ENCODE results near the gene KRTAP1-5.

- TF ChIP-seq POLR2AphosphoS5 (IDR thresholded peaks at IDR 0.05) (no peak), POLR2A (IDR thresholded peaks at IDR 0.05) (no peak)
- TF ChIP-seq, protein P1, sequence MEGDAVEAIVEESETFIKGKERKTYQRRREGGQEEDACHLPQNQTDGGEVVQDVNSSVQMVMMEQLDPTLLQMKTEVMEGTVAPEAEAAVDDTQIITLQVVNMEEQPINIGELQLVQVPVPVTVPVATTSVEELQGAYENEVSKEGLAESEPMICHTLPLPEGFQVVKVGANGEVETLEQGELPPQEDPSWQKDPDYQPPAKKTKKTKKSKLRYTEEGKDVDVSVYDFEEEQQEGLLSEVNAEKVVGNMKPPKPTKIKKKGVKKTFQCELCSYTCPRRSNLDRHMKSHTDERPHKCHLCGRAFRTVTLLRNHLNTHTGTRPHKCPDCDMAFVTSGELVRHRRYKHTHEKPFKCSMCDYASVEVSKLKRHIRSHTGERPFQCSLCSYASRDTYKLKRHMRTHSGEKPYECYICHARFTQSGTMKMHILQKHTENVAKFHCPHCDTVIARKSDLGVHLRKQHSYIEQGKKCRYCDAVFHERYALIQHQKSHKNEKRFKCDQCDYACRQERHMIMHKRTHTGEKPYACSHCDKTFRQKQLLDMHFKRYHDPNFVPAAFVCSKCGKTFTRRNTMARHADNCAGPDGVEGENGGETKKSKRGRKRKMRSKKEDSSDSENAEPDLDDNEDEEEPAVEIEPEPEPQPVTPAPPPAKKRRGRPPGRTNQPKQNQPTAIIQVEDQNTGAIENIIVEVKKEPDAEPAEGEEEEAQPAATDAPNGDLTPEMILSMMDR (IDR thresholded peaks at IDR 0.05): no peak
Observed at GRCh38 chr17:41061964-41062363, 35.0 kb upstream of the KRTAP1-5 start.
